ENCODE measurements around the gene BLVRA.
A peak's percentile ranks its signal among the peaks of the same experiment; 100 is the strongest.

BLVRA gene

GRCh38 chr7:43750016-43750887 is 8.2 kb upstream of the BLVRA start:
- no peak overlapping the region for H3K9ac ChIP-seq (ENCODE audit: low read length in 2 of 2)
- no peak overlapping the region for H3K4me3 ChIP-seq (ENCODE audit: low read length in 2 of 2)
- H3K27ac ChIP-seq (ENCODE audit: low read length): no peak overlapping the region
- H3K36me3 ChIP-seq (ENCODE audit: control insufficient read depth in 2 of 2, insufficient read depth in 2 of 2, low read length in 2 of 2): no peaks in the 10 kb centered on the region
- H3K27me3 ChIP-seq (ENCODE audit: control insufficient read depth in 1 of 2, insufficient read depth in 2 of 2, low read length in 2 of 2): no peaks in the 10 kb centered on the region
- H3K4me1 ChIP-seq (ENCODE audit: control insufficient read depth, insufficient read depth, low read length): no peaks in the 10 kb centered on the region
- H3K9me3 ChIP-seq (ENCODE audit: control insufficient read depth in 2 of 2, low read length in 2 of 2): no peaks in the 10 kb centered on the region

- Histone ChIP-seq H3K9me3 (ENCODE audit: control insufficient read depth in 2 of 2, low read length in 2 of 2) (no peaks in the 10 kb centered on the region), H3K27ac (ENCODE audit: low read length) (no peak overlapping the region), H3K36me3 (ENCODE audit: control insufficient read depth in 2 of 2, insufficient read depth in 2 of 2, low read length in 2 of 2) (no peaks in the 10 kb centered on the region), H3K4me1 (ENCODE audit: control insufficient read depth, insufficient read depth, low read length) (no peaks in the 10 kb centered on the region), H3K4me3 (ENCODE audit: low read length in 2 of 2) (no peak overlapping the region), H3K27me3 (ENCODE audit: control insufficient read depth in 1 of 2, insufficient read depth in 2 of 2, low read length in 2 of 2) (no peaks in the 10 kb centered on the region), H3K9ac (ENCODE audit: low read length in 2 of 2) (no peak overlapping the region)
These were observed 6.1 kb upstream of the BLVRA start for GRCh38 chr7:43752411-43752810.

- H3K4me1 ChIP-seq (ENCODE audit: control insufficient read depth, insufficient read depth, low read length): peaks cover 9% of the 10 kb centered on the region
- H3K9ac ChIP-seq (ENCODE audit: low read length in 2 of 2): no peak overlapping the region
- no peaks in the 10 kb centered on the region for H3K27me3 ChIP-seq (ENCODE audit: control insufficient read depth in 1 of 2, insufficient read depth in 2 of 2, low read length in 2 of 2)
- no peaks in the 10 kb centered on the region for H3K36me3 ChIP-seq (ENCODE audit: control insufficient read depth in 2 of 2, insufficient read depth in 2 of 2, low read length in 2 of 2)
- H3K9me3 ChIP-seq (ENCODE audit: control insufficient read depth in 2 of 2, low read length in 2 of 2): no peaks in the 10 kb centered on the region
- H3K4me3 ChIP-seq (ENCODE audit: low read length in 2 of 2): no peak overlapping the region
- H3K27ac ChIP-seq (ENCODE audit: low read length): no peak overlapping the region
These were observed 5.1 kb upstream of the BLVRA start for GRCh38 chr7:43753271-43753810.

- Histone ChIP-seq H3K9me3 (ENCODE audit: control insufficient read depth in 2 of 2, low read length in 2 of 2) (no peaks in the 10 kb centered on the region), H3K4me1 (ENCODE audit: control insufficient read depth, insufficient read depth, low read length) (peaks cover 9% of the 10 kb centered on the region), H3K27ac (ENCODE audit: low read length) (no peak overlapping the region), H3K9ac (ENCODE audit: low read length in 2 of 2) (no peak overlapping the region), H3K36me3 (ENCODE audit: control insufficient read depth in 2 of 2, insufficient read depth in 2 of 2, low read length in 2 of 2) (no peaks in the 10 kb centered on the region), H3K27me3 (ENCODE audit: control insufficient read depth in 1 of 2, insufficient read depth in 2 of 2, low read length in 2 of 2) (no peaks in the 10 kb centered on the region), H3K4me3 (ENCODE audit: low read length in 2 of 2) (no peak overlapping the region)
These were observed 4.6 kb upstream of the BLVRA start for GRCh38 chr7:43753843-43754242.

GRCh38 chr7:43754596-43754995 is 3.9 kb upstream of the BLVRA start:
- Histone ChIP-seq H3K4me1 (ENCODE audit: control insufficient read depth, insufficient read depth, low read length) (peaks cover 9% of the 10 kb centered on the region), H3K27me3 (ENCODE audit: control insufficient read depth in 1 of 2, insufficient read depth in 2 of 2, low read length in 2 of 2) (no peaks in the 10 kb centered on the region), H3K9me3 (ENCODE audit: control insufficient read depth in 2 of 2, low read length in 2 of 2) (no peaks in the 10 kb centered on the region), H3K4me3 (ENCODE audit: low read length in 2 of 2) (no peak overlapping the region), H3K27ac (ENCODE audit: low read length) (no peak overlapping the region), H3K9ac (ENCODE audit: low read length in 2 of 2) (no peak overlapping the region), H3K36me3 (ENCODE audit: control insufficient read depth in 2 of 2, insufficient read depth in 2 of 2, low read length in 2 of 2) (no peaks in the 10 kb centered on the region)

- Histone ChIP-seq H3K27me3 (ENCODE audit: control insufficient read depth in 1 of 2, insufficient read depth in 2 of 2, low read length in 2 of 2) (no peaks in the 10 kb centered on the region), H3K4me1 (ENCODE audit: control insufficient read depth, insufficient read depth, low read length) (peaks cover 9% of the 10 kb centered on the region), H3K4me3 (ENCODE audit: low read length in 2 of 2) (no peak overlapping the region), H3K9me3 (ENCODE audit: control insufficient read depth in 2 of 2, low read length in 2 of 2) (no peaks in the 10 kb centered on the region), H3K9ac (ENCODE audit: low read length in 2 of 2) (no peak overlapping the region), H3K36me3 (ENCODE audit: control insufficient read depth in 2 of 2, insufficient read depth in 2 of 2, low read length in 2 of 2) (no peaks in the 10 kb centered on the region), H3K27ac (ENCODE audit: low read length) (no peak overlapping the region)
These were observed 2.0 kb upstream of the BLVRA start for GRCh38 chr7:43756368-43757072.

GRCh38 chr7:43757073-43757720 is 1.3 kb upstream of the BLVRA start:
- H3K4me1 ChIP-seq (ENCODE audit: control insufficient read depth, insufficient read depth, low read length): peaks cover 9% of the 10 kb centered on the region
- no peak overlapping the region for H3K9ac ChIP-seq (ENCODE audit: low read length in 2 of 2)
- no peaks in the 10 kb centered on the region for H3K27me3 ChIP-seq (ENCODE audit: control insufficient read depth in 1 of 2, insufficient read depth in 2 of 2, low read length in 2 of 2)
- H3K36me3 ChIP-seq (ENCODE audit: control insufficient read depth in 2 of 2, insufficient read depth in 2 of 2, low read length in 2 of 2): no peaks in the 10 kb centered on the region
- no peak overlapping the region for H3K27ac ChIP-seq (ENCODE audit: low read length)
- no peaks in the 10 kb centered on the region for H3K9me3 ChIP-seq (ENCODE audit: control insufficient read depth in 2 of 2, low read length in 2 of 2)
- no peak overlapping the region for H3K4me3 ChIP-seq (ENCODE audit: low read length in 2 of 2)

GRCh38 chr7:43758822-43759683 is 573 bp downstream of the BLVRA start:
- Histone ChIP-seq H3K4me1 (ENCODE audit: control insufficient read depth, insufficient read depth, low read length) (peaks cover 12% of the 10 kb centered on the region), H3K9me3 (ENCODE audit: control insufficient read depth in 2 of 2, low read length in 2 of 2) (no peaks in the 10 kb centered on the region), H3K27ac (ENCODE audit: low read length) (peak overlapping the region; percentile 53), H3K36me3 (ENCODE audit: control insufficient read depth in 2 of 2, insufficient read depth in 2 of 2, low read length in 2 of 2) (no peaks in the 10 kb centered on the region), H3K4me3 (ENCODE audit: low read length in 2 of 2) (peak overlapping the region; percentile 87), H3K27me3 (ENCODE audit: control insufficient read depth in 1 of 2, insufficient read depth in 2 of 2, low read length in 2 of 2) (no peaks in the 10 kb centered on the region), H3K9ac (ENCODE audit: low read length in 2 of 2) (peak overlapping the region; percentile 92 to 94)

- Histone ChIP-seq H3K9ac (ENCODE audit: low read length in 2 of 2) (no peak overlapping the region), H3K4me3 (ENCODE audit: low read length in 2 of 2) (no peak overlapping the region), H3K36me3 (ENCODE audit: control insufficient read depth in 2 of 2, insufficient read depth in 2 of 2, low read length in 2 of 2) (no peaks in the 10 kb centered on the region), H3K4me1 (ENCODE audit: control insufficient read depth, insufficient read depth, low read length) (peaks cover 25% of the 10 kb centered on the region), H3K9me3 (ENCODE audit: control insufficient read depth in 2 of 2, low read length in 2 of 2) (no peaks in the 10 kb centered on the region), H3K27me3 (ENCODE audit: control insufficient read depth in 1 of 2, insufficient read depth in 2 of 2, low read length in 2 of 2) (no peaks in the 10 kb centered on the region), H3K27ac (ENCODE audit: low read length) (no peak overlapping the region)
These were observed 2.4 kb downstream of the BLVRA start for GRCh38 chr7:43760861-43761260.

GRCh38 chr7:43761382-43761781 is 2.9 kb downstream of the BLVRA start:
- H3K9ac ChIP-seq (ENCODE audit: low read length in 2 of 2): no peak overlapping the region
- H3K36me3 ChIP-seq (ENCODE audit: control insufficient read depth in 2 of 2, insufficient read depth in 2 of 2, low read length in 2 of 2): no peaks in the 10 kb centered on the region
- peaks cover 25% of the 10 kb centered on the region for H3K4me1 ChIP-seq (ENCODE audit: control insufficient read depth, insufficient read depth, low read length)
- no peak overlapping the region for H3K27ac ChIP-seq (ENCODE audit: low read length)
- no peak overlapping the region for H3K4me3 ChIP-seq (ENCODE audit: low read length in 2 of 2)
- H3K9me3 ChIP-seq (ENCODE audit: control insufficient read depth in 2 of 2, low read length in 2 of 2): no peaks in the 10 kb centered on the region
- no peaks in the 10 kb centered on the region for H3K27me3 ChIP-seq (ENCODE audit: control insufficient read depth in 1 of 2, insufficient read depth in 2 of 2, low read length in 2 of 2)
